Spleen (tissue), 11 donors: ENCODE data around the gene GJC2. TPM values are rescaled to one million over a fixed set of nuclear protein-coding genes. Genes with fewer than 3 reads are reported as not detected.

ENCODE experiments used
- DNase-seq: peaks from one replicate; pipeline ENCODE4 v3.0.0-alpha.2; 2020
- H3K27ac ChIP-seq, 8 donors: fragments of 200-600 bp; sonication (generic) in 7 of 8; 1 replicate in 4 of 8; 2 replicates in 4 of 8; pipeline versions ENCODE4 v1.5.0 to v1.8.0; 2016 to 2021; ENCODE audit warnings: inconsistent platforms in 4 of 8, mild to moderate bottlenecking in 4 of 8, moderate library complexity in 1 of 8
- H3K27me3 ChIP-seq, 7 donors: fragments of 200-600 bp; sonication (generic) in 6 of 7; replicated peaks in 1 of 7; 1 replicate in 4 of 7; 2 replicates in 3 of 7; pipeline versions ENCODE4 v1.5.0 to v1.8.0; 2016 to 2021; ENCODE audit warnings: inconsistent platforms in 3 of 7, mild to moderate bottlenecking in 1 of 7
- H3K36me3 ChIP-seq, 6 donors: fragments of 200-600 bp; sonication (generic) in 5 of 6; 1 replicate in 4 of 6; 2 replicates in 2 of 6; pipeline versions ENCODE4 v1.5.0 to v1.8.0; 2016 to 2021; ENCODE audit warnings: inconsistent platforms in 2 of 6
- H3K4me1 ChIP-seq, 6 donors: fragments of 200-600 bp; sonication (generic) in 5 of 6; 1 replicate in 3 of 6; 2 replicates in 3 of 6; pipeline versions ENCODE4 v1.5.0 to v1.8.0; 2016 to 2021; ENCODE audit warnings: inconsistent platforms in 3 of 6
- H3K4me3 ChIP-seq, 8 donors: fragments of 200-600 bp; sonication (generic) in 7 of 8; 1 replicate in 4 of 8; 2 replicates in 4 of 8; pipeline versions ENCODE4 v1.5.0 to v1.8.0; 2016 to 2021; ENCODE audit warnings: inconsistent platforms in 4 of 8, mild to moderate bottlenecking in 4 of 8, moderate library complexity in 2 of 8
- H3K9me3 ChIP-seq, 8 donors: fragments of 200-600 bp; sonication (generic) in 7 of 8; 1 replicate in 4 of 8; 2 replicates in 4 of 8; pipeline versions ENCODE4 v1.5.0 to v1.8.0; 2016 to 2021; ENCODE audit warnings: inconsistent platforms in 4 of 8
- POLR2A ChIP-seq, 3 donors: fragments of 450-650 bp; IDR thresholded peaks; one replicate each; pipeline ENCODE4 v1.5.1; 2017; ENCODE audit warnings: antibody characterized with exemption in 3 of 3, mild to moderate bottlenecking in 1 of 3
- POLR2AphosphoS5 ChIP-seq, 3 donors: sonication (generic); formaldehyde crosslinking; IDR thresholded peaks; one replicate each; pipeline ENCODE4 v1.5.1; 2017; ENCODE audit warnings: antibody characterized with exemption in 3 of 3
- WGBS, 5 donors: extraction: QIAGEN DNeasy Blood & Tissue Kit in 3 of 5; methylation state at CpG; one replicate each; pipeline versions ENCODE4 v1.1.5 to v1.1.7; 2013 to 2018; 5-methylcytosine and 5-hydroxymethylcytosine counted together
- intact Hi-C: fragments of 100-400 bp; cut with DNase I; formaldehyde crosslinking; loops from one replicate; pipeline ENCODE4 v1.15.0; 2023; ENCODE audit warnings: low total_unique reads
- polyA plus RNA-seq, 3 donors: library from polyadenylated mRNA; stranded (reverse); fragments of 200-250 nt; gene quantifications; one replicate each; pipeline ENCODE4 v1.2.1, GENCODE V29; 2013
- total RNA-seq, 7 donors: library from RNA; depleted of rRNA in 3 of 7; stranded (reverse); fragments of >200 nt in 3 of 7; fragmentation: NEBNext Ultra II Directional in 4 of 7; extraction: Animal tissue kit (Norgen Biotek cat#: 25700) in 4 of 7; gene quantifications; one replicate each; pipeline versions ENCODE4 v1.1.0 to v1.2.1, GENCODE V29; 2016 to 2021
- TF ChIP-seq, protein P1 (sequence below), 11 experiments: fragments of 200-600 bp in 7 of 11; fragments of 450-650 bp in 4 of 11; sonication (generic) in 4 of 11; IDR thresholded peaks in 8 of 11; conservative IDR thresholded peaks in 3 of 11; 1 replicate in 7 of 11; 2 replicates in 4 of 11; pipeline versions ENCODE4 v1.4.0 to v1.8.0; 2016 to 2021; ENCODE audit warnings: antibody characterized with exemption in 11 of 11, inconsistent platforms in 4 of 11, mild to moderate bottlenecking in 1 of 11
- donor health status: healthy with polysubstance abuse.
- donor health status: DM: no; HTN: no; CAD: no; lungs with moderate emphysema.
- donor health status: DM: no; HTN: no; CAD: no.
- donor health status: Bipolar disorder and iron deficiency.
- donor health status: healthy.
- donor health status: DM: no; HTN: no; CAD: no.
- donor health status: DM: yes; HTN: yes; CAD: no.

Gene GJC2
- total and polyA plus RNA-seq, 10 donors = 0.35 to 3.5 (median 1.3) TPM

GRCh38 chr1:228194921-228195812 is 45.4 kb downstream of the GJC2 start:
- DNase-seq = peak; percentile 6
- Histone ChIP-seq H3K27ac (no peak overlapping the region), H3K4me3 (no peak overlapping the region), H3K9me3 (peaks cover 9 to 21% (median 20%) of the 10 kb centered on the region in 8 donors), H3K4me1 (peaks cover 0 to 12% (median 0%) of the 10 kb centered on the region in 6 donors), H3K27me3 (no peaks in the 10 kb centered on the region), H3K36me3 (peaks cover 0 to 5% (median 0%) of the 10 kb centered on the region in 6 donors)
- TF ChIP-seq, protein P1, sequence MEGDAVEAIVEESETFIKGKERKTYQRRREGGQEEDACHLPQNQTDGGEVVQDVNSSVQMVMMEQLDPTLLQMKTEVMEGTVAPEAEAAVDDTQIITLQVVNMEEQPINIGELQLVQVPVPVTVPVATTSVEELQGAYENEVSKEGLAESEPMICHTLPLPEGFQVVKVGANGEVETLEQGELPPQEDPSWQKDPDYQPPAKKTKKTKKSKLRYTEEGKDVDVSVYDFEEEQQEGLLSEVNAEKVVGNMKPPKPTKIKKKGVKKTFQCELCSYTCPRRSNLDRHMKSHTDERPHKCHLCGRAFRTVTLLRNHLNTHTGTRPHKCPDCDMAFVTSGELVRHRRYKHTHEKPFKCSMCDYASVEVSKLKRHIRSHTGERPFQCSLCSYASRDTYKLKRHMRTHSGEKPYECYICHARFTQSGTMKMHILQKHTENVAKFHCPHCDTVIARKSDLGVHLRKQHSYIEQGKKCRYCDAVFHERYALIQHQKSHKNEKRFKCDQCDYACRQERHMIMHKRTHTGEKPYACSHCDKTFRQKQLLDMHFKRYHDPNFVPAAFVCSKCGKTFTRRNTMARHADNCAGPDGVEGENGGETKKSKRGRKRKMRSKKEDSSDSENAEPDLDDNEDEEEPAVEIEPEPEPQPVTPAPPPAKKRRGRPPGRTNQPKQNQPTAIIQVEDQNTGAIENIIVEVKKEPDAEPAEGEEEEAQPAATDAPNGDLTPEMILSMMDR (IDR thresholded peaks at IDR 0.05 in 8 of 11, conservative IDR thresholded peaks at IDR 0.05 in 3 of 11) = no peak
- TF ChIP-seq POLR2A (IDR thresholded peaks at IDR 0.05) (no peak), POLR2AphosphoS5 (IDR thresholded peaks at IDR 0.05) (no peak)
- intact Hi-C loops = no loop called here
- WGBS, 5 donors = 86 to 95% (median 93%) methylated on average over 8 of the region's 8 CpGs

- H3K27ac ChIP-seq = no peak overlapping the region
Measured at GRCh38 chr1:228197555-228198147, 47.9 kb downstream of the GJC2 start.

GRCh38 chr1:228198977-228199590 is 49.4 kb downstream of the GJC2 start:
- Histone ChIP-seq H3K4me1 (no peaks in the 10 kb centered on the region), H3K4me3 (no peak overlapping the region), H3K27me3 (no peaks in the 10 kb centered on the region), H3K27ac (no peak overlapping the region), H3K9me3 (peaks cover 9 to 26% (median 21%) of the 10 kb centered on the region in 8 donors), H3K36me3 (peaks cover 0 to 5% (median 0%) of the 10 kb centered on the region in 6 donors)
- TF ChIP-seq, protein P1 (IDR thresholded peaks at IDR 0.05 in 8 of 11, conservative IDR thresholded peaks at IDR 0.05 in 3 of 11) = no peak
- no peak for TF ChIP-seq POLR2A (IDR thresholded peaks at IDR 0.05)
- TF ChIP-seq POLR2AphosphoS5 (IDR thresholded peaks at IDR 0.05) = no peak
- DNase-seq = no peak
- WGBS, 5 donors = 65 to 83% (median 74%) methylated on average over 2 of the region's 2 CpGs
- intact Hi-C loops = no loop called here

More at GRCh38 chr1:228197555-228198147, 47.9 kb downstream of the GJC2 start:
- no peak overlapping the region for H3K4me3 ChIP-seq
- DNase-seq = peak; percentile 5
- TF ChIP-seq POLR2AphosphoS5 (IDR thresholded peaks at IDR 0.05) = no peak
- TF ChIP-seq POLR2A (IDR thresholded peaks at IDR 0.05) = no peak
- TF ChIP-seq, protein P1 (IDR thresholded peaks at IDR 0.05 in 8 of 11, conservative IDR thresholded peaks at IDR 0.05 in 3 of 11) = no peak
- 94 to 98% (median 95%) methylated on average over 4 of the region's 4 CpGs for WGBS, 5 donors
- peaks cover 0 to 2% (median 0%) of the 10 kb centered on the region in 6 donors for H3K4me1 ChIP-seq
- peaks cover 0 to 5% (median 0%) of the 10 kb centered on the region in 6 donors for H3K36me3 ChIP-seq
- intact Hi-C loops = no loop called here
- H3K27me3 ChIP-seq = no peaks in the 10 kb centered on the region
- H3K9me3 ChIP-seq = peaks cover 9 to 26% (median 21%) of the 10 kb centered on the region in 8 donors
